ENCODE results near the gene ZBTB34.

DNA sequence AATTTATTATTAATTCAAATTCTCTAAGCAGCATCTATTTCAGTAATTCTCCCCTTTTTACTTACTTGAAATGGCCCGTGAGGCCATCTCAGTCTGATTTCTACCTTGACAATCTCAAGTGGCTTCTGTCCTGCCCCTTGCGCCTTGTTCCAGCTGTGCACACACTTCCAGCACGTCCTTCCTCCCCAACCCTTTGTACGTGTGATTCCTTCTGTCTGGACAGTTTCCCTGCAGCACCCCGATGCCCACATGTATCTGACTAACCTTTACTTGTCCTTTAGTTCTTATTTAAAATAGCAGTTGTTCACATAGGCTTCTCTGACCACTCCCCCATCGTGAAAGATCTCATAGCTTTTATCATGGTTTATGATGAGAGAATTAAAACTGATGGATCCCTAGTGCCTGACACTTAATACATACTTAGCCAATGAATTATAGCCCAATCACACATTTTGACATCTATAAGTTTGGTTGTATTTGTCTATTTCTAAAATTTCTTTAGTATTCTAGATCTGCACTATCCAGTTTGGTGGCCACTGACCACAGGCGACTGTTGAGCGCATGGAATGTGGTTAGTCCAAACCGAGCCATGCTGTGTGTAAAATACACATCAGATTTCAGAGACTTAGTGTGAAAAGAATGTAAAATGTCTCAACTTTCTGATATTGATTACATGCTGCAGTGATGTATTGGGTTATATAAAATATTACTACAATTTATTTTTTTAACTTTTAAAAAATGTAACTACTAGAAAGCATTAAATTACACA, 14.3 kb downstream of the ZBTB34 start:
- TF ChIP-seq RFX5 (IDR thresholded peaks at IDR 0.05; ENCODE audit: low read depth, low read length) (no peak), POLR2A (IDR thresholded peaks at IDR 0.05; ENCODE audit: low read depth, low read length) (no peak), MXI1 (IDR thresholded peaks at IDR 0.05; ENCODE audit: borderline replicate concordance, low read depth, low read length) (no peak)
- TF ChIP-seq, protein P1, sequence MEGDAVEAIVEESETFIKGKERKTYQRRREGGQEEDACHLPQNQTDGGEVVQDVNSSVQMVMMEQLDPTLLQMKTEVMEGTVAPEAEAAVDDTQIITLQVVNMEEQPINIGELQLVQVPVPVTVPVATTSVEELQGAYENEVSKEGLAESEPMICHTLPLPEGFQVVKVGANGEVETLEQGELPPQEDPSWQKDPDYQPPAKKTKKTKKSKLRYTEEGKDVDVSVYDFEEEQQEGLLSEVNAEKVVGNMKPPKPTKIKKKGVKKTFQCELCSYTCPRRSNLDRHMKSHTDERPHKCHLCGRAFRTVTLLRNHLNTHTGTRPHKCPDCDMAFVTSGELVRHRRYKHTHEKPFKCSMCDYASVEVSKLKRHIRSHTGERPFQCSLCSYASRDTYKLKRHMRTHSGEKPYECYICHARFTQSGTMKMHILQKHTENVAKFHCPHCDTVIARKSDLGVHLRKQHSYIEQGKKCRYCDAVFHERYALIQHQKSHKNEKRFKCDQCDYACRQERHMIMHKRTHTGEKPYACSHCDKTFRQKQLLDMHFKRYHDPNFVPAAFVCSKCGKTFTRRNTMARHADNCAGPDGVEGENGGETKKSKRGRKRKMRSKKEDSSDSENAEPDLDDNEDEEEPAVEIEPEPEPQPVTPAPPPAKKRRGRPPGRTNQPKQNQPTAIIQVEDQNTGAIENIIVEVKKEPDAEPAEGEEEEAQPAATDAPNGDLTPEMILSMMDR (conservative IDR thresholded peaks at IDR 0.05; ENCODE audit: low read depth, low read length): no peak
- TF ChIP-seq, protein P2, sequence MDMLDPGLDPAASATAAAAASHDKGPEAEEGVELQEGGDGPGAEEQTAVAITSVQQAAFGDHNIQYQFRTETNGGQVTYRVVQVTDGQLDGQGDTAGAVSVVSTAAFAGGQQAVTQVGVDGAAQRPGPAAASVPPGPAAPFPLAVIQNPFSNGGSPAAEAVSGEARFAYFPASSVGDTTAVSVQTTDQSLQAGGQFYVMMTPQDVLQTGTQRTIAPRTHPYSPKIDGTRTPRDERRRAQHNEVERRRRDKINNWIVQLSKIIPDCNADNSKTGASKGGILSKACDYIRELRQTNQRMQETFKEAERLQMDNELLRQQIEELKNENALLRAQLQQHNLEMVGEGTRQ (IDR thresholded peaks at IDR 0.05; ENCODE audit: low read depth, low read length): no peak
- TF ChIP-seq, protein P3, sequence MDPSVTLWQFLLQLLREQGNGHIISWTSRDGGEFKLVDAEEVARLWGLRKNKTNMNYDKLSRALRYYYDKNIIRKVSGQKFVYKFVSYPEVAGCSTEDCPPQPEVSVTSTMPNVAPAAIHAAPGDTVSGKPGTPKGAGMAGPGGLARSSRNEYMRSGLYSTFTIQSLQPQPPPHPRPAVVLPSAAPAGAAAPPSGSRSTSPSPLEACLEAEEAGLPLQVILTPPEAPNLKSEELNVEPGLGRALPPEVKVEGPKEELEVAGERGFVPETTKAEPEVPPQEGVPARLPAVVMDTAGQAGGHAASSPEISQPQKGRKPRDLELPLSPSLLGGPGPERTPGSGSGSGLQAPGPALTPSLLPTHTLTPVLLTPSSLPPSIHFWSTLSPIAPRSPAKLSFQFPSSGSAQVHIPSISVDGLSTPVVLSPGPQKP (IDR thresholded peaks at IDR 0.05; ENCODE audit: borderline replicate concordance, low read depth, low read length): no peak
